ENCODE results near the gene TF. TPM values are rescaled to one million over a fixed set of nuclear protein-coding genes. Genes with fewer than 3 reads are reported as not detected.

Gene TF
- total and polyA plus RNA-seq, 2 of the 8 experiments (the other 6 are each of a cell fraction or from before 2014, with no cell fraction given), result 0.02 to 0.26 TPM

GRCh38 chr3:133730993-133731392 lies 15.2 kb upstream of the TF start (continued):
- TF ChIP-seq CHD7 (IDR thresholded peaks at IDR 0.05; ENCODE audit: insufficient replicate concordance, low read length), result no peak
- TF ChIP-seq ATF2 (IDR thresholded peaks at IDR 0.05; ENCODE audit: low read length), result no peak
- no peak for TF ChIP-seq TAF7 (optimal IDR thresholded peaks at IDR 0.05; ENCODE audit: borderline replicate concordance, low read depth, low read length)
- no peak for TF ChIP-seq GTF2F1 (IDR thresholded peaks at IDR 0.05; ENCODE audit: borderline replicate concordance, low read depth, low read length)
- TF ChIP-seq CHD1 (IDR thresholded peaks at IDR 0.05; ENCODE audit: low read depth, low read length), result no peak
- no peak for TF ChIP-seq RBBP5 (IDR thresholded peaks at IDR 0.05; ENCODE audit: borderline replicate concordance, low read depth, low read length)
- TF ChIP-seq HDAC6 (IDR thresholded peaks at IDR 0.05; ENCODE audit: low read depth, low read length), result no peak
- TF ChIP-seq RAD21 (IDR thresholded peaks at IDR 0.05 in 1 of 2, conservative IDR thresholded peaks at IDR 0.05 in 1 of 2; ENCODE audit: low read depth in 2 of 2, low read length in 2 of 2), result no peak
- no peak for TF ChIP-seq CBX8 (IDR thresholded peaks at IDR 0.05; ENCODE audit: borderline replicate concordance, low read depth, low read length)
